Activated T-cell treated with anti-CD3 and anti-CD28 coated beads, Interleukin-2, amount 50 U/mL, for 1 hour (primary cell): Measurements from ENCODE around the gene PPY.
"Not testable (repeated sequence)": the region's sequence is repeated elsewhere in the genome, so short reads cannot be mapped to it uniquely, and the experiment has no call there.

Experiments used
- DNase-seq: peaks from one replicate; pipeline ENCODE4 v3.0.0-alpha.2; 2020

The PPY gene

GRCh38 chr17:43942051-43942685 lies at the start of gene PPY:
TSS of gene PPY (minus strand) at chr17:43942476. CDS start at chr17:43941654, 822 bp downstream.
- DNase-seq = no peak

DNA sequence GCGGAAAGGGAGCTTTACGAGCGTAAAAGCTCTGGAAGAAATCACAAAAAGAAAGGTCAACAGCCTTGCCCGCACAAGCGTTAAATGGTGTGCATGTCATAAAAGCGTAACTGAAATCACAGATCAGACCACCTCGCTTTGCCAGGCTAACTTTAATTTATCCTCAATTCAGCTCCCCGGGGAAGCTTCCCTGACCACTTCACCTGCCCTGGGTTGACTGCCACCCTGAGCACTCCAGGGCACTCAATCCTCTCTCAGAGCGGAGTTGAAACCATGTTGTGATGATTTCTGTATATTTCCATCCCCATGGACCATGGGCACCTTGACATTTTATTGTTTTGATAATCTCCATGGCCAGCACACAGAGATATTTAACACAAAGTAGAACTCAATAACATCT lies 46.0 kb upstream of the PPY start:
- DNase-seq = no peak

DNA sequence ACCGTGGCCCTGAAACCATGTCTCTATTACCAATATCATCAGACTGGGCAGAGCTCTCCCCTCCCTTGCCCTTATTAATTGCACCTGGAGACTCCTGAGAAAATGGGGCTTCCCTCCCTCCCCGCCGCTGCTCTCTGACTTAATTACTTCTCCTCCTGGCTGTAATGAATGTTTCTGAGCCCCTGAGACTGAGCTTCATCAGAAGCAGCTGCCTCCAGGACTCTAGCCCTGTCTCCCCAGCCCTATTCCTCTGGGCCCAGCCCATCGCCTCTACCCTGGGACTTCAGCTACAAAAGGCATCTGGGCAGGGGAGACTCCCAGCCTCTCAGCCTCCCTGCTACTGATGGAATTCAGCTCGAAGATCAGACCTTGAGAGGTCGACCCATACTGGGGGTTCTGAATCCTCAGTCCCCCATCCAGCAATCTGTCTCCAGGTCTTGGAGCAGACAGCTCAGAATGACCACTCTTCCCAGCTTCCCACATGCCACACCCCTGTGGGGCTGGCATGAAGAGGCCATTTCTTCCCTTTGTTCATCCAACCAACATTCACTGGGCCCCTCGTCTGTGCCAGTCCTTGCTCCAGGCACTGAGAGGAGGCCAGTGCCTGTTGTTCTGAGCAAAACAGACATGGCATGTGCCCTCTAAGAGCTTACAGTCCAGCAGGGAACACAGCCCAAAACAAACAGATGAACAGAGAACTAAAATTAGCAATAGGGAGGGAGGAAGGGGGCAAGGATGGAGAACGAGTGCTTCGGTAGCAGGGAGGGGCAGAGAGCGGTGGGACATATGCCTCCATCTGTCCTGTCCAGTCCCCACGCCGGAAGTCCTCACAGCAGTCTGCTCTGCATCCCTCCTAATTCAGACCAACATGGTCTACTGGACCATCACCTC lies 45.1 kb upstream of the PPY start:
- no peak for DNase-seq

DNA sequence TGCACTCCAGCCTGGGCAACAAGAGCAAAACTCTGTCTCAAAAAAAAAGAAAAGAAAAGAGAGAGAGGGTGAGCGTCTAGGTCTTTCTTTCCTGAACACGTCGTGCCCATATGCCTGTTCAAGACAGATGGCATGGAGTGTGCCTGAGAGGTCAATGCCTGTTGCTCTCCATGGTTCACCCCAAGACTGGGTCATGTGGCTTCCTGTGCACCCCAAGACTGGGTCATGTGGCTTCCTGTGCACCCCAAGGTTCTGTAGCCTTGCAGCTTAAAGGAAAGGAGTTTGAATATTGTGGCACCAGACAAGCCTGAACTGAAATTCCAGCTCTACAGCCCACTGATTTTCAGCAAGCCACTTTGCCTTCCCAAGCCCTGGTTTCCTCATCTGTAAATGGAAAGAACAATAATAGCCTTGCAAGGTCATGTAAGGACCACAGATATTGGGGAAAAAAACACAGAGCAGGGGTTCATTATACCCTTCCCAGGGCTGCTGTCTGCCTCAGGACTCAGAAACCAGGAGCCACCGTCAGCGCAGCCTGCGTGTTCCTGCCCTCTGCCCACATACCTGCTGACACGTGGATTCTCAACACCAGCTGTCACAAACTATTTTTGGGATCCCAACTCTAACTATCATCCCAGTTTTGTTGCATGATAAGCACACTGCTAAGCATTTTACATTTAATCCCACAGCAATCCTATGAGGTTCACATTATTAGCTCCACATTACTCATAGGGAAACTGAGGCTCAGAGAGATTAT lies 44.1 kb upstream of the PPY start:
- no peak for DNase-seq

GRCh38 chr17:43984521-43984920 lies 42.2 kb upstream of the PPY start:
- no peak for DNase-seq

- no peak for DNase-seq
These were observed 41.5 kb upstream of the PPY start for GRCh38 chr17:43983515-43984411.

DNA sequence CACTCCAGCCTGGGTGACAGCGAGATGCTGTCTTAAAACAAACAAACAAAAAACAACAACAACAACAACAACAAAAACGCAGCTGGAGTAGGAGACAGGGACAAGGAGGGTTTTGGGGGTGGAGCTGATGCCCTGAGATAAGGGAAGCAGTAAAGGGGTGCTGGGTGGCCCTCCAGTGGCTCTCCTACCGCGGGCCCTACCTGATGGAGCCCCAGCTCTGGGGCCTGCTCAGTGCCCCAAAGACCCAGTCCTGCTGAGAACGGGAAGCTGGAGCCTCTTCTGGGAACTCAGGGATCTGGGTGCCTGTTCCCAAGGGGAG lies 40.9 kb upstream of the PPY start:
- DNase-seq = no peak

GRCh38 chr17:43982171-43982570 lies 39.9 kb upstream of the PPY start:
- no peak for DNase-seq

GRCh38 chr17:43979671-43980070 lies 37.4 kb upstream of the PPY start:
- no peak for DNase-seq

DNA sequence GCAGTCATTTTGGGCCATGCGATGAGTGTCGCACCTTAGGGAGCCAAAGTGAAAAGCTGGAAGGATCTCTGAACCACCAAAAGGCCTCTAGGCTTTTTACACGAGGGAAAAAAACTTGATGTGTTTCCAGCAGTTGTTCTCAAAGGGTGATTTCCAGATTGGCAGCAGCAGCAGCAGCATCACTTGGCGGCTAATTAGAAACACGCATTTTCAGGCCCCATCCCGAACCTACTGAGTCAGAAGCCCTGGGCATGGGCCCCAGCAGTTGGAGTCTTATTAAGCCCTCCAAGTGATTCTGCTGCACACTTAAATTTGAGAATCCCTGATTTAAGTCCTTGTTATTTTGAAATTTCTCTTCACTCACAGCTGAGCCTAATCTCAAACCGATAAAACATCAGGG lies 36.7 kb upstream of the PPY start:
- no peak for DNase-seq

- DNase-seq = no peak
These were observed 35.8 kb upstream of the PPY start for GRCh38 chr17:43978078-43978477.

GRCh38 chr17:43976963-43977837 lies 34.9 kb upstream of the PPY start:
- no peak for DNase-seq

GRCh38 chr17:43975898-43976297 lies 33.6 kb upstream of the PPY start:
- no peak for DNase-seq

- no peak for DNase-seq
These were observed 32.3 kb upstream of the PPY start for GRCh38 chr17:43974382-43975266.

GRCh38 chr17:43972444-43973212 lies 30.4 kb upstream of the PPY start:
- DNase-seq = not testable (repeated sequence)

DNA sequence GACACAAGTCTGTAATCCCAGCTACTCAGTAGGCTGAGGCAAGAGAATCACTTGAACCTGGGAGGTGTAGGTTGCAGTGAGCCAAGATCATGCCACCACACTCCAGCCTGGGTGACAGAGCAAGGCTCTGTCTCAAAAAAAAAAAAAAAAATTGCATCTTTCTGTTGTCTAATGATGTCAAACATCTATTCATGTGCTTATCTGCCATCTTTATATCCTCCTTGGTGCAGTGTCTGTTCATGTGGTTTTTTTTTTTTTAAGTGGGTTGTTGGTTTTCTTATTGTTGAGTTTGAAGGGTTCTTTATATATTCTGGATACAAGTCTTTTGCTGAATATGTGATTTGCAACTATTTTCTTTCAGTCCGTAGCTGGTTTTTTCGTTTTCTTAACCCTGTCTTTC lies 29.2 kb upstream of the PPY start:
- not testable (repeated sequence) for DNase-seq

- no peak for DNase-seq
These were observed 28.1 kb upstream of the PPY start for GRCh38 chr17:43970366-43970765.

DNA sequence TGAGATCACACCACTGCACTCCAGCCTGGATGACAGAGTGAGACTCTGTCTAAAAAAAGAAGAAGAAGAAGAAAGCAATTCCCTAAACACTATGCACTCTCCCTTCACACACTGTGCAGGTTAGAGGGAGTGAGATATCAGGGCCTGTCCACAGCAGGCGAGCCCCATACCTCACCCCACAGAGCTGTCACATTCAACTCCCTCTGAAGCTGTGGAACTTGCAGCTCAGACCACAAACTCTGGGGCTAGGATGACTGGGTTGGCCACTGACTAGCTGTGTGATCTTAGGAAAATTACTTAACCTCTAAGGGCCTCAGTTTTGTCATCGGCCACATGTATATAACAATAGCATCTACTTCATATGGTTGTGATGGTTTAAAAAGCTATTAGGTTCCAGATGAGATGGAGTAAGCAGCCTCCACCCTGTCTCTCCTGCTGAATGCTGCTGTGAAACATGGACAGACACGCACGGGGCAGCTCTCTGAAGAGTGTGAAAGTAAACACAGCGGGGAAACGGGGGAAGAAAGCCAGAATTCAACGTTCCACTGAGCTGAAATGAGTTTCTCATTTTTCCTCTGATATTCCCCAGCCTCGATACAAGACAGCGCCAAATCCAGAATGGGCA lies 25.1 kb upstream of the PPY start:
- no peak for DNase-seq

- DNase-seq = no peak
These were observed 24.0 kb upstream of the PPY start for GRCh38 chr17:43966276-43966675.
